B cell (primary cell): ENCODE data around the gene ADH4. TPM values are rescaled to one million over a fixed set of nuclear protein-coding genes. Genes with fewer than 3 reads are reported as not detected.

ENCODE experiments used
- ATAC-seq: fragments of 200-7000 bp; cut with Tn5 transposase; one replicate; pipeline ENCODE4 v1.10.0; 2021; ENCODE audit warnings: low read depth, mild to moderate bottlenecking, moderate number of reproducible peaks, moderate library complexity
- CTCF ChIA-PET: fragments of 350-600 bp; sonication (Branson Sonifier 250); formaldehyde crosslinking; loops from one replicate; lab custom pipeline; 2021; ENCODE audit warnings: antibody characterized with exemption, inconsistent platforms; lab: Charles Lee
- POLR2A ChIA-PET: fragments of 350-600 bp; sonication (Branson Sonifier 250); formaldehyde crosslinking; loops from one replicate; lab custom pipeline; 2021; ENCODE audit warnings: antibody characterized with exemption; lab: Charles Lee
- DNase-seq: peaks from one replicate; pipeline ENCODE4 v3.0.0; 2013
- H2AFZ ChIP-seq: 2 replicates; pipeline ENCODE4 v1.6.1; 2012; ENCODE audit warnings: mild to moderate bottlenecking, low read depth, low read length; ENCODE audit not compliant: insufficient read depth, poor library complexity, severe bottlenecking
- H3K27ac ChIP-seq, 2 donors: 1 replicate in 1 of 2; 2 replicates in 1 of 2; pipeline ENCODE4 v1.5.1; 2012 to 2013; ENCODE audit warnings: low read length in 2 of 2, mild to moderate bottlenecking in 2 of 2, moderate library complexity in 1 of 2
- H3K27me3 ChIP-seq, 4 experiments: fragments of 200-600 bp in 1 of 4; sonication (generic) in 1 of 4; replicated peaks in 1 of 4; 1 replicate in 2 of 4; 2 replicates in 2 of 4; pipeline versions ENCODE4 v1.6.1 to v1.7.0; 2013 to 2016; ENCODE audit warnings: low read length in 3 of 4, mild to moderate bottlenecking in 2 of 4, mixed read lengths in 1 of 4, moderate library complexity in 1 of 4; ENCODE audit not compliant: insufficient read depth in 4 of 4, control insufficient read depth in 3 of 4; ENCODE audit errors: control extremely low read depth in 1 of 4
- H3K36me3 ChIP-seq, 2 experiments: replicated peaks in 1 of 2; 1 replicate in 1 of 2; 2 replicates in 1 of 2; pipeline versions ENCODE4 v1.6.1 to v1.7.1; 2013; ENCODE audit warnings: low read length in 1 of 2; ENCODE audit not compliant: insufficient read depth in 2 of 2, control insufficient read depth in 1 of 2; ENCODE audit errors: control extremely low read depth in 1 of 2, extremely low read depth in 1 of 2
- H3K4me1 ChIP-seq, 2 donors: fragments of 200-600 bp in 1 of 2; sonication (generic) in 1 of 2; 1 replicate in 1 of 2; 2 replicates in 1 of 2; pipeline versions ENCODE4 v1.5.1 to v1.6.1; 2013 to 2017; ENCODE audit warnings: low read length in 2 of 2; ENCODE audit not compliant: control insufficient read depth in 2 of 2, insufficient read depth in 2 of 2
- H3K4me2 ChIP-seq: replicated peaks from 2 replicates; pipeline ENCODE3; 2012; ENCODE audit warnings: mild to moderate bottlenecking, low read depth, low read length; ENCODE audit not compliant: poor library complexity, severe bottlenecking
- H3K4me3 ChIP-seq, 5 experiments: fragments of 200-600 bp in 1 of 5; sonication (generic) in 1 of 5; 1 replicate in 3 of 5; 2 replicates in 2 of 5; pipeline versions ENCODE4 v1.5.1 to v1.7.0; 2011 to 2016; ENCODE audit warnings: low read length in 4 of 5, mild to moderate bottlenecking in 4 of 5, low read depth in 2 of 5, control low read depth in 1 of 5, moderate library complexity in 1 of 5; ENCODE audit not compliant: insufficient read depth in 1 of 5; ENCODE audit errors: control extremely low read depth in 1 of 5, extremely low read depth in 1 of 5
- H3K79me2 ChIP-seq: fragments of 200-600 bp; sonication (generic); one replicate; pipeline ENCODE4 v1.6.0; 2016; ENCODE audit warnings: low read length; ENCODE audit not compliant: control insufficient read depth, insufficient read depth
- H3K9ac ChIP-seq: fragments of 200-600 bp; sonication (generic); 2 replicates; pipeline ENCODE4 v1.6.1; 2017; ENCODE audit warnings: mild to moderate bottlenecking, low read length, moderate library complexity
- H3K9me3 ChIP-seq, 3 donors: one replicate each; pipeline versions ENCODE4 v1.6.1 to v1.7.1; 2013; ENCODE audit warnings: low read length in 2 of 3; ENCODE audit not compliant: control insufficient read depth in 2 of 3, insufficient read depth in 1 of 3; ENCODE audit errors: control extremely low read depth in 1 of 3
- H4K20me1 ChIP-seq: 2 replicates; pipeline ENCODE4 v1.6.0; 2012; ENCODE audit warnings: mild to moderate bottlenecking, low read length; ENCODE audit not compliant: insufficient read depth, control insufficient read depth, poor library complexity, severe bottlenecking
- H3K27ac Mint-ChIP-seq: one replicate; pipeline ENCODE4 v1.8.0; 2021; ENCODE audit warnings: mixed read lengths
- H3K27me3 Mint-ChIP-seq: one replicate; pipeline ENCODE4 v1.8.0; 2021; ENCODE audit warnings: mixed read lengths
- H3K4me1 Mint-ChIP-seq: one replicate; pipeline ENCODE4 v1.8.0; 2021; ENCODE audit warnings: mixed read lengths
- H3K4me3 Mint-ChIP-seq: one replicate; pipeline ENCODE4 v1.8.0; 2021; ENCODE audit warnings: mixed read lengths
- H3K9me3 Mint-ChIP-seq: one replicate; pipeline ENCODE4 v1.8.0; 2022; ENCODE audit warnings: mixed read lengths; ENCODE audit not compliant: insufficient read depth
- EZH2 ChIP-seq: IDR thresholded peaks from 2 replicates; pipeline ENCODE4 v1.6.1; 2012; ENCODE audit warnings: borderline replicate concordance, low read depth, mild to moderate bottlenecking, moderate library complexity, low read length; ENCODE audit not compliant: insufficient read depth, poor library complexity, severe bottlenecking
- WGBS: methylation state at CpG from one replicate; pipeline ENCODE4 v1.1.5; 2013; ENCODE audit warnings: missing lambda C conversion rate; ENCODE audit not compliant: insufficient coverage; 5-methylcytosine and 5-hydroxymethylcytosine counted together
- intact Hi-C: fragments of 100-400 bp; cut with micrococcal nuclease; formaldehyde crosslinking; loops from one replicate; pipeline ENCODE4 v1.10.0; 2022
- polyA plus RNA-seq: library from polyadenylated mRNA; depleted of rRNA; stranded (reverse); fragments of >200 nt; gene quantifications from 2 replicates; pipeline ENCODE4 v1.2.3, GENCODE V29; 2012
- total RNA-seq, 2 donors: library from RNA; stranded (reverse); fragments of 120-200 nt in 1 of 2; gene quantifications; 1 replicate in 1 of 2; 2 replicates in 1 of 2; pipeline versions ENCODE4 v1.2.3 to v1.2.4, GENCODE V29; 2013 to 2022
- TF ChIP-seq, protein P1 (sequence below): fragments of 200-600 bp; IDR thresholded peaks from one replicate; pipeline ENCODE4 v1.8.0; 2022; ENCODE audit warnings: antibody characterized with exemption, mild to moderate bottlenecking

ADH4 gene
- total and polyA plus RNA-seq, 2 donors (not counting 1 experiment from before 2014, with no cell fraction given): not detected

DNA sequence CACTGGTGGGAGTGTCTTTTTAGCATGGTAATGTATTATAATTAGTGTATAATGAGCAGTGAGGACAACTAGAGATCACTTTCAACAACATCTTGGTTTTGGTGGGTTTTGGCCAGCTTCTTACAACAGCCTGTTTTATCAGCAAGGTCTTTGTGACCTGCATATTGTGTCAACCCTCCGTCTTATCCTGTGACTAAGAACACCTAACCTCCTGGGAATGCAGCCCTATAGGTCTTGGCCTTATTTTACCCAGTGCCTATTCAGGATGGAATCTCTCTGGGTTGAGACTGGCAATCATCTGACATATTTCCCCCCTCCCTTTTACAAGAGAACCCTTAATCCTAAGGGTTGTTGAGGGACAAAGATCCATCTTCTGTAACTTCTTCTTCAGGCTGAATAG is 21.9 kb upstream of the ADH4 start:
- Histone ChIP-seq H2AFZ (no peak overlapping the region), H3K27me3 (no peaks in the 10 kb centered on the region), H3K4me1 (no peaks in the 10 kb centered on the region), H3K79me2 (no peaks in the 10 kb centered on the region), H3K4me2 (no peak overlapping the region), H4K20me1 (no peaks in the 10 kb centered on the region), H3K36me3 (no peaks in the 10 kb centered on the region), H3K4me3 (no peak overlapping the region), H3K27ac (no peak overlapping the region), H3K9me3 (no peaks in the 10 kb centered on the region), H3K9ac (no peak overlapping the region)
- ATAC-seq: no peak
- POLR2A ChIA-PET: no interaction called here
- H3K4me3 Mint-ChIP-seq: no peak overlapping the region
- H3K4me1 Mint-ChIP-seq: no peaks in the 10 kb centered on the region
- TF ChIP-seq, protein P1, sequence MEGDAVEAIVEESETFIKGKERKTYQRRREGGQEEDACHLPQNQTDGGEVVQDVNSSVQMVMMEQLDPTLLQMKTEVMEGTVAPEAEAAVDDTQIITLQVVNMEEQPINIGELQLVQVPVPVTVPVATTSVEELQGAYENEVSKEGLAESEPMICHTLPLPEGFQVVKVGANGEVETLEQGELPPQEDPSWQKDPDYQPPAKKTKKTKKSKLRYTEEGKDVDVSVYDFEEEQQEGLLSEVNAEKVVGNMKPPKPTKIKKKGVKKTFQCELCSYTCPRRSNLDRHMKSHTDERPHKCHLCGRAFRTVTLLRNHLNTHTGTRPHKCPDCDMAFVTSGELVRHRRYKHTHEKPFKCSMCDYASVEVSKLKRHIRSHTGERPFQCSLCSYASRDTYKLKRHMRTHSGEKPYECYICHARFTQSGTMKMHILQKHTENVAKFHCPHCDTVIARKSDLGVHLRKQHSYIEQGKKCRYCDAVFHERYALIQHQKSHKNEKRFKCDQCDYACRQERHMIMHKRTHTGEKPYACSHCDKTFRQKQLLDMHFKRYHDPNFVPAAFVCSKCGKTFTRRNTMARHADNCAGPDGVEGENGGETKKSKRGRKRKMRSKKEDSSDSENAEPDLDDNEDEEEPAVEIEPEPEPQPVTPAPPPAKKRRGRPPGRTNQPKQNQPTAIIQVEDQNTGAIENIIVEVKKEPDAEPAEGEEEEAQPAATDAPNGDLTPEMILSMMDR: no peak
- no peak for TF ChIP-seq EZH2
- intact Hi-C loops: no loop called here
- H3K9me3 Mint-ChIP-seq: peaks cover 4% of the 10 kb centered on the region
- no peaks in the 10 kb centered on the region for H3K27me3 Mint-ChIP-seq
- CTCF ChIA-PET: no interaction called here
- 78% methylated on average over 1 of the region's 1 CpG for WGBS
- no peak overlapping the region for H3K27ac Mint-ChIP-seq
- DNase-seq: no peak

DNA sequence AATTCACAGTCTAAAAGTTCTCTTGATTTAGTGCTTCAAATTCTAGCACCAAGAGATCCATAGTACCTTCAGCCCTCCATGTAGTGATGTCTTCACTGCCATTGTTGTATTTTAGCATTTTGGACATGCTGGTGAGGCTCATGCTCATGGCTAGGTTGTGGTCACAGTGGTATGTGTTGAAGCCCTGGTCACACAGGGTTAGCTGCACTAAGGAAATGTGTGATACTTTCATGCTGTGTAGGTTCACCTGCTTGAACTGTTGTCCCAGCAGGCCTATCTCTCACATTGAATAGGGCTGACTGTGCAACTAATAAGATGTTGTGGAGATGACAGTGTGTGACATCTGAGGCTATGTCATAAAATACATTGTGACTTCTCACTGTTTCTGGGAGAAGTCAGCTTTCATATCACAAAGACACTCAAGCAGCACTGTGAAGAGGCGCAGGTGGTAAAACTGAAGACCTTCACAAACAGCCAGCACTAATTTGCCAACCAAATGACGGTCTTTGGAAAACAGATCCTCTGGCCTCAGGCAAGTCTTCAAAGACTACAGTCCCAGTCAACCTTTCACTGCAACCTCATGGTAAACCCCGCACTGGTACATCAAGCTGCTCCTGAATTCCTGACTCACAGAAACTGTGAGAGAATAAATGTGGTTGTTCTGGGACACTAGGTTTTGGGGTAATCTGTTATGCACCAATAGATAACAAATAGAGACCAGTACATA is 17.4 kb upstream of the ADH4 start:
- no peak for TF ChIP-seq EZH2
- TF ChIP-seq, protein P1: no peak
- H3K4me1 Mint-ChIP-seq: no peaks in the 10 kb centered on the region
- intact Hi-C loops: no loop called here
- POLR2A ChIA-PET: no interaction called here
- no peaks in the 10 kb centered on the region for H3K27me3 ChIP-seq
- no peak overlapping the region for H3K9ac ChIP-seq
- H3K4me3 ChIP-seq: no peak overlapping the region
- DNase-seq (no peak), ATAC-seq (no peak)
- no peaks in the 10 kb centered on the region for H3K9me3 ChIP-seq
- H3K4me1 ChIP-seq: no peaks in the 10 kb centered on the region
- no peaks in the 10 kb centered on the region for H3K36me3 ChIP-seq
- no peak overlapping the region for H3K27ac Mint-ChIP-seq
- H3K4me2 ChIP-seq: no peak overlapping the region
- CTCF ChIA-PET: no interaction called here
- H2AFZ ChIP-seq: no peak overlapping the region
- H3K27ac ChIP-seq: no peak overlapping the region
- no peaks in the 10 kb centered on the region for H4K20me1 ChIP-seq
- no peaks in the 10 kb centered on the region for H3K27me3 Mint-ChIP-seq
- H3K79me2 ChIP-seq: no peaks in the 10 kb centered on the region
- WGBS: 100% methylated on average over 2 of the region's 3 CpGs
- H3K4me3 Mint-ChIP-seq: no peak overlapping the region
- no peaks in the 10 kb centered on the region for H3K9me3 Mint-ChIP-seq
